Activated CD4-positive, alpha-beta T cell treated with anti-CD3 and anti-CD28 coated beads, Interleukin-2, Interleukin-6, amounts not matched to agents 100 ng/mL and 50 ng/mL, durations not matched to agents 16 hours and 8 hours (primary cell): ENCODE data around the gene KCTD21.

Experiments
- DNase-seq: peaks from one replicate; pipeline ENCODE4 v3.0.0-alpha.2; 2020

The KCTD21 gene

DNA sequence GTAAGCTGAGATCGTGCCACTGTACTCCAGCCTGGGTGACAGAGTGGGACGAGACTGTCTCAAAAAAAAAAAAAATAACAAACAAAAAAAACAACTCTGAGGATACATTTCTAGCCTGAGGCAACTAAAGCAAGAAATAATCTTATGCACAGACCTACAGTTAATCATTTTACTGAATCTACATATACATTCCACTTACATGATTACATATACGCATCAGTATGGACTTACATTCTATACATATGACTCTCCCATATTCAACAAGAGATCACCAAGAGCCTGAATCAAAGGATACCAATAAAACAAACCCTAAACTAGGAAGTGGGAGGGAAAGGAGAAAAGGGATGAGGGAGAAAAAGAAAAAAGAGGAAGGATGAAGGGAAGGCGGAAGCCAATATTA is 50.1 kb downstream of the KCTD21 start:
- no peak for DNase-seq

GRCh38 chr11:78132475-78132874 is 56.0 kb downstream of the KCTD21 start:
- DNase-seq, result no peak

DNA sequence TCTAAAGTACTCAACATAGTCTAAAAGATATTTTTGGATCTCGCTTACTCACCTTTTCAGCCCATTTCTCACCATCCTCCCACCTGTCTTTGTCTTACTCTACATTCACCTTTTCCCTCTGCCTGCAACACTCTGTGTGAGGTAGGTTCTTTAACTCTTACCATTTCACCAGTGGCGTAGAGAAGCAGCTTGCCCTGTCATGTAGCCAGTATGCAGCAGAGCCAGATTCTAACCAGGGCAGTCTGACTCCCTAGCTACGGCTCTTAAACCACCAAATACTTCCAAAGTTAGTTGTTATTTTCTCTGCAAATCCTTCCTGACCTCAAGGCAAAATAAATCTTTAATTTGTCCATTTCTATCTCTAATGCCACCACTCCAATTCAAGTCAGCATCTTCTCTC is 56.5 kb downstream of the KCTD21 start:
- no peak for DNase-seq

DNA sequence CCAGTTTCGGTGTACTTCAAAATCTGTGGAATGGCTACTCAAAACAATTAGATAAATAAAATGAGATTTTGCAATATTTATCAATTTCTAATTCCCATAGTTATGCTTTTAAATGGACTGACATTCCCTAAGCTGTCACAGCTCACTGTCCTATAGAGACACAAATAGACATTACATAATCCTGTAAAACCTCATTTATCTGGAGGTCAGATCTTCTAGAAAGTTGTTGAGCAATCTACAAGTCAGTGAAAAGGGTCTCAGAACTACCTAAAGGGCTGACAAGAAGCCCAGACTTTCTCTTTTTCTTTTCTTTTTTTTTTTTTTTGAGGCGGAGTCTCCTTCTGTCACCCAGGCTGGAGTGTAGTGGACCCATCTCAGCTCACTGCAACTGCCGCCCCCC is 61.0 kb downstream of the KCTD21 start:
- no peak for DNase-seq
